HCT116 (cell line): ENCODE results near the gene OTUD4. TPM values are rescaled to one million over a fixed set of nuclear protein-coding genes. Genes with fewer than 3 reads are reported as not detected.

Experiments
- ATAC-seq: fragments of 200-7000 bp; cut with Tn5 transposase; 2 replicates; pipeline ENCODE4 v1.9.1; 2020; ENCODE audit warnings: mild to moderate bottlenecking, moderate library complexity
- BruUV-seq: library from RNA; stranded (reverse); fragments of 400-500 nt; replicated peaks from 2 replicates; lab custom pipeline; 2021; lab: Mats Ljungman, UMichigan
- CTCF ChIA-PET: fragments of 300-600 bp; sonication (Branson Sonifier 250); formaldehyde crosslinking; loops from one replicate; lab custom pipeline; 2021; ENCODE audit warnings: antibody characterized with exemption; lab: Charles Lee
- POLR2A ChIA-PET: fragments of 300-600, 350-600 bp; sonication (Branson Sonifier 250); formaldehyde crosslinking; loops from one replicate; lab custom pipeline; 2021; ENCODE audit warnings: antibody characterized with exemption; lab: Charles Lee
- RAD21 ChIA-PET, 2 experiments: fragments of 300-600 bp; sonication (Branson Sonifier 250); formaldehyde crosslinking; loops; one replicate each; lab custom pipeline; 2023; ENCODE audit warnings: low total read pairs in 2 of 2; ENCODE audit not compliant: uncharacterized antibody in 2 of 2, unreplicated experiment in 2 of 2, low non-redundant PET in 1 of 2; lab: Charles Lee
- DNase-seq: peaks from one replicate; pipeline ENCODE4 v3.0.0-alpha.2; 2010; ENCODE audit warnings: low read depth, low spot score
- H2AFZ ChIP-seq: fragments of 200-600 bp; shearing (Covaris generic), sonication (generic); 2 replicates; pipeline ENCODE4 v1.6.1; 2017; ENCODE audit warnings: low read depth, mixed run types, mixed read lengths, antibody characterized with exemption, low read length; ENCODE audit not compliant: poor library complexity, severe bottlenecking
- H3K27ac ChIP-seq: 2 replicates; pipeline ENCODE4 v1.5.1; 2012; ENCODE audit warnings: low read depth, low read length
- H3K27me3 ChIP-seq: fragments of 200-600 bp; sonication (generic); 2 replicates; pipeline ENCODE4 v1.6.1; 2016; ENCODE audit warnings: mixed run types, low read length, mixed read lengths; ENCODE audit not compliant: insufficient read depth
- H3K36me3 ChIP-seq, 2 experiments: fragments of 200-500 bp in 1 of 2; fragments of 200-600 bp in 1 of 2; sonication (Bioruptor generic) in 1 of 2; sonication (generic) in 1 of 2; 2 replicates each; pipeline versions ENCODE4 v1.5.1 to v1.6.1; 2014 to 2016; ENCODE audit warnings: low read length in 2 of 2, inconsistent platforms in 1 of 2, mixed read lengths in 1 of 2, mixed run types in 1 of 2; ENCODE audit not compliant: insufficient read depth in 2 of 2, control insufficient read depth in 1 of 2
- H3K4me1 ChIP-seq, 2 experiments: fragments of 200-600 bp in 1 of 2; sonication (generic) in 1 of 2; 2 replicates each; pipeline versions ENCODE4 v1.5.1 to v1.6.1; 2012 to 2017; ENCODE audit warnings: low read length in 2 of 2, inconsistent platforms in 1 of 2, mild to moderate bottlenecking in 1 of 2, mixed read lengths in 1 of 2, mixed run types in 1 of 2, moderate library complexity in 1 of 2; ENCODE audit not compliant: insufficient read depth in 2 of 2, control insufficient read depth in 1 of 2
- H3K4me2 ChIP-seq: fragments of 200-600 bp; sonication (generic); 2 replicates; pipeline ENCODE4 v1.6.1; 2017; ENCODE audit warnings: mixed run types, low read length, mixed read lengths
- H3K4me3 ChIP-seq, 2 experiments: fragments of 200-600 bp in 1 of 2; sonication (generic) in 1 of 2; replicated peaks in 1 of 2; 2 replicates each; pipeline ENCODE4 v1.5.1; 2011 to 2016; ENCODE audit warnings: low read length in 2 of 2, control low read depth in 1 of 2, low read depth in 1 of 2, mild to moderate bottlenecking in 1 of 2, mixed read lengths in 1 of 2, mixed run types in 1 of 2
- H3K79me2 ChIP-seq: fragments of 200-600 bp; sonication (generic); 2 replicates; pipeline ENCODE4 v1.6.1; 2017; ENCODE audit warnings: mild to moderate bottlenecking, mixed run types, low read length, moderate library complexity, mixed read lengths; ENCODE audit not compliant: insufficient read depth
- H3K9ac ChIP-seq: fragments of 200-600 bp; sonication (generic); 2 replicates; pipeline ENCODE4 v1.6.1; 2016; ENCODE audit warnings: low read length, mixed read lengths
- H3K9me2 ChIP-seq: fragments of 200-600 bp; sonication (generic), shearing (Covaris generic); 2 replicates; pipeline ENCODE4 v1.6.1; 2017; ENCODE audit warnings: mixed run types, mild to moderate bottlenecking, moderate library complexity; ENCODE audit not compliant: insufficient read depth
- H3K9me3 ChIP-seq, 2 experiments: fragments of 200-500 bp in 1 of 2; fragments of 200-600 bp in 1 of 2; sonication (Bioruptor generic) in 1 of 2; sonication (generic) in 1 of 2; 2 replicates each; pipeline ENCODE4 v1.6.1; 2014 to 2017; ENCODE audit warnings: low read length in 2 of 2, mixed read lengths in 2 of 2, inconsistent platforms in 1 of 2, low read depth in 1 of 2, mild to moderate bottlenecking in 1 of 2, mixed run types in 1 of 2, moderate library complexity in 1 of 2; ENCODE audit not compliant: control insufficient read depth in 1 of 2, insufficient read depth in 1 of 2
- H4K20me1 ChIP-seq: fragments of 200-600 bp; sonication (generic), shearing (Covaris generic); 2 replicates; pipeline ENCODE4 v1.6.1; 2017; ENCODE audit warnings: mixed run types, mild to moderate bottlenecking, moderate library complexity; ENCODE audit not compliant: insufficient read depth
- CBX3 ChIP-seq: IDR thresholded peaks from 2 replicates; pipeline ENCODE4 v1.6.1; 2012; ENCODE audit warnings: low read depth
- ELF1 ChIP-seq: IDR thresholded peaks from 2 replicates; pipeline ENCODE4 v1.6.1; 2012; ENCODE audit warnings: low read depth, borderline replicate concordance
- FOSL1 ChIP-seq: IDR thresholded peaks from 2 replicates; pipeline ENCODE4 v1.6.1; 2012; ENCODE audit warnings: low read depth
- POLR2AphosphoS5 ChIP-seq: IDR thresholded peaks from 2 replicates; pipeline ENCODE4 v1.6.1; 2011; ENCODE audit warnings: mild to moderate bottlenecking, low read depth, low read length, moderate library complexity
- SP1 ChIP-seq: IDR thresholded peaks from 2 replicates; pipeline ENCODE4 v1.6.1; 2012; ENCODE audit warnings: low read depth
- TCF7L2 ChIP-seq: IDR thresholded peaks from 2 replicates; pipeline ENCODE4 v1.7.0; 2011; ENCODE audit warnings: borderline replicate concordance, inconsistent platforms; ENCODE audit not compliant: insufficient read depth, insufficient read length; ENCODE audit errors: extremely low read depth
- YY1 ChIP-seq: IDR thresholded peaks from 2 replicates; pipeline ENCODE4 v1.6.1; 2011; ENCODE audit warnings: low read length, low read depth, moderate library complexity, mild to moderate bottlenecking; ENCODE audit not compliant: insufficient replicate concordance; ENCODE audit errors: extremely low read depth
- intact Hi-C: fragments of 100-400 bp; cut with micrococcal nuclease; formaldehyde crosslinking; loops from 2 replicates; pipeline ENCODE4 v1.10.0; 2022
- total RNA-seq: library from RNA; stranded (reverse); gene quantifications from one replicate; pipeline ENCODE4 v1.2.1, GENCODE V29; 2021; ENCODE audit not compliant: unreplicated experiment
- TF ChIP-seq, protein P1 (sequence below), 3 experiments: fragments of 200-600 bp in 1 of 3; sonication (generic) in 1 of 3; IDR thresholded peaks in 2 of 3; conservative IDR thresholded peaks in 1 of 3; 2 replicates each; pipeline ENCODE4 v1.5.1; 2012 to 2017; ENCODE audit warnings: low read depth in 2 of 3, low read length in 2 of 3, antibody characterized with exemption in 1 of 3, borderline replicate concordance in 1 of 3, control low read depth in 1 of 3, mild to moderate bottlenecking in 1 of 3, mixed read lengths in 1 of 3, mixed run types in 1 of 3, moderate library complexity in 1 of 3; ENCODE audit not compliant: insufficient read depth in 1 of 3
- TF ChIP-seq, protein P2 (sequence below): IDR thresholded peaks from 2 replicates; pipeline ENCODE4 v1.6.1; 2012

Gene OTUD4
- total RNA-seq, 1 experiment from 2014 or later = 37.2 TPM

DNA sequence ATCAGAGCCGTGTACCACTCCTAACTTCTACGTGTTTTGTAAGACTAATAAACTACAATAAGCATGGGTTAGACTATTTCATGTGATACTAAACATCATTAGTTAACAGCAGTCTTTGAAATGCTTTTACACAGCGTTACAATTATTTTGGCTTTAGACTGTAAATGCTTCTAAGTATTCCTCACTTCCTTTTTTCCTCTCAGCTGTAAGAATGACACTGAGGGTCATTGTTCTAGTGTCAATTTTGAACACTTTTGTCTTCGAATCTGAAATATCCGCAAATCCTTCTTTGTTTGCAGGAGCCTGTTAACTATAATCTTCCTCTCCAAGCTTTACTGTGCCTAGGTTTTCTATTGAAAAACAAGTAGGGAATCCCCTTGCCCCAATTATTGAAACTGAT is 80.7 kb downstream of the OTUD4 start:
- CTCF ChIA-PET = no interaction called here
- H3K27me3 ChIP-seq = no peaks in the 10 kb centered on the region
- POLR2A ChIA-PET = interaction anchor here (2.2 kb wide), 1 partner anchor 49 kb away, joined by 4 read pairs; no protein-coding TSS in a partner anchor
- ATAC-seq (no peak), DNase-seq (no peak)
- no peaks in the 10 kb centered on the region for H3K9me2 ChIP-seq
- intact Hi-C loops = loop anchor here (2.0 kb wide), 1 partner anchor 519 kb away; the partner anchor contains the start of gene MMAA
- TF ChIP-seq, protein P1, sequence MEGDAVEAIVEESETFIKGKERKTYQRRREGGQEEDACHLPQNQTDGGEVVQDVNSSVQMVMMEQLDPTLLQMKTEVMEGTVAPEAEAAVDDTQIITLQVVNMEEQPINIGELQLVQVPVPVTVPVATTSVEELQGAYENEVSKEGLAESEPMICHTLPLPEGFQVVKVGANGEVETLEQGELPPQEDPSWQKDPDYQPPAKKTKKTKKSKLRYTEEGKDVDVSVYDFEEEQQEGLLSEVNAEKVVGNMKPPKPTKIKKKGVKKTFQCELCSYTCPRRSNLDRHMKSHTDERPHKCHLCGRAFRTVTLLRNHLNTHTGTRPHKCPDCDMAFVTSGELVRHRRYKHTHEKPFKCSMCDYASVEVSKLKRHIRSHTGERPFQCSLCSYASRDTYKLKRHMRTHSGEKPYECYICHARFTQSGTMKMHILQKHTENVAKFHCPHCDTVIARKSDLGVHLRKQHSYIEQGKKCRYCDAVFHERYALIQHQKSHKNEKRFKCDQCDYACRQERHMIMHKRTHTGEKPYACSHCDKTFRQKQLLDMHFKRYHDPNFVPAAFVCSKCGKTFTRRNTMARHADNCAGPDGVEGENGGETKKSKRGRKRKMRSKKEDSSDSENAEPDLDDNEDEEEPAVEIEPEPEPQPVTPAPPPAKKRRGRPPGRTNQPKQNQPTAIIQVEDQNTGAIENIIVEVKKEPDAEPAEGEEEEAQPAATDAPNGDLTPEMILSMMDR (IDR thresholded peaks at IDR 0.05 in 2 of 3, conservative IDR thresholded peaks at IDR 0.05 in 1 of 3; ENCODE audit: borderline replicate concordance in 1 of 3, insufficient read depth in 1 of 3, low read depth in 2 of 3, low read length in 2 of 3) = no peak
- TF ChIP-seq POLR2AphosphoS5 (no peak), YY1 (no peak), TCF7L2 (no peak), CBX3 (no peak), SP1 (no peak), FOSL1 (no peak), ELF1 (no peak)
- TF ChIP-seq, protein P2, sequence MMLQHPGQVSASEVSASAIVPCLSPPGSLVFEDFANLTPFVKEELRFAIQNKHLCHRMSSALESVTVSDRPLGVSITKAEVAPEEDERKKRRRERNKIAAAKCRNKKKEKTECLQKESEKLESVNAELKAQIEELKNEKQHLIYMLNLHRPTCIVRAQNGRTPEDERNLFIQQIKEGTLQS = no peak
- RAD21 ChIA-PET = no interaction called here
- H2AFZ ChIP-seq = no peak overlapping the region
- peaks cover 4 to 16% of the 10 kb centered on the region in 2 experiments for H3K4me1 ChIP-seq
- peaks cover 13% of the 10 kb centered on the region; the same call in 1 of the 2 replicates for H4K20me1 ChIP-seq
- H3K79me2 ChIP-seq = peaks cover 100% of the 10 kb centered on the region
- no TSS peak for BruUV-seq
- no peaks in the 10 kb centered on the region for H3K9me3 ChIP-seq
- H3K36me3 ChIP-seq = peaks cover 5 to 19% of the 10 kb centered on the region in 2 experiments; a peak in 2 of 4 replicates
- H3K4me3 ChIP-seq = peak overlapping the region; percentile 87 to 94
- peak overlapping the region; percentile 98 for H3K9ac ChIP-seq
- H3K4me2 ChIP-seq = peak overlapping the region; percentile 70
- no peak overlapping the region for H3K27ac ChIP-seq
